ENCODE data around the gene ADARB1.

DNA sequence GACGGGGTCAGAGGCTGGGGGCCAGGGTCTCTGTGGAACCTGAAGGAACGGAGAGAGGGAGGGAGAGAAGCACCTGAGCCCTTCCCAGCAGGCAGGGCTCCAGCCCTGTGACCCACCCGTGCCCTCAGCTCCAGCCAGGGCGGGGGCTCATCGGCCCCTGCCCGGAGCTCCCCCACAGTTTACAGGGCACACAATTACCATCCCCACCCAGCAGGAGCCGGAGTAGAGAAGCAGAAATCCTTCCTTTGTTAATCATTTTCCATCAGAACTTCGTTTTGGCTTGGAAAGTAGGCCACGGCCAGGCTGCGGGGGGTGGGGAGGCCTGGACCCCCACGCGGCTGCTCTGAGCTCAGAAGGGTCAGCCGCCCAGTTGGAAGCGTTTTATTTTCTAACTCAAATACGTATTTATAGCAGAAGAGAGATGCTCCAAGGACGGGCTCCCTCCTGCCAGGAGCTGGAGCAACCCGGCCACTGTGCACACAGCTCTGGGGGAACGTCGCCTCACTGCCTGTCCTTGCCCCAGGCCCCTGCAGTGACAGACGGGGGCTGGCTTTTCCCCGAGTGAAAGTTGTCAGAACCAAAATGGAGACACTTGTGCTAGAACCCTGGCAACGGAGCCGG is 42.7 kb upstream of the ADARB1 start:
- TF ChIP-seq, protein P1, sequence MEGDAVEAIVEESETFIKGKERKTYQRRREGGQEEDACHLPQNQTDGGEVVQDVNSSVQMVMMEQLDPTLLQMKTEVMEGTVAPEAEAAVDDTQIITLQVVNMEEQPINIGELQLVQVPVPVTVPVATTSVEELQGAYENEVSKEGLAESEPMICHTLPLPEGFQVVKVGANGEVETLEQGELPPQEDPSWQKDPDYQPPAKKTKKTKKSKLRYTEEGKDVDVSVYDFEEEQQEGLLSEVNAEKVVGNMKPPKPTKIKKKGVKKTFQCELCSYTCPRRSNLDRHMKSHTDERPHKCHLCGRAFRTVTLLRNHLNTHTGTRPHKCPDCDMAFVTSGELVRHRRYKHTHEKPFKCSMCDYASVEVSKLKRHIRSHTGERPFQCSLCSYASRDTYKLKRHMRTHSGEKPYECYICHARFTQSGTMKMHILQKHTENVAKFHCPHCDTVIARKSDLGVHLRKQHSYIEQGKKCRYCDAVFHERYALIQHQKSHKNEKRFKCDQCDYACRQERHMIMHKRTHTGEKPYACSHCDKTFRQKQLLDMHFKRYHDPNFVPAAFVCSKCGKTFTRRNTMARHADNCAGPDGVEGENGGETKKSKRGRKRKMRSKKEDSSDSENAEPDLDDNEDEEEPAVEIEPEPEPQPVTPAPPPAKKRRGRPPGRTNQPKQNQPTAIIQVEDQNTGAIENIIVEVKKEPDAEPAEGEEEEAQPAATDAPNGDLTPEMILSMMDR (conservative IDR thresholded peaks at IDR 0.05), result no peak
- no peak for TF ChIP-seq ZFX (IDR thresholded peaks at IDR 0.05)

All from C4-2B (cell line).